Gastroesophageal sphincter (tissue), 4 donors: ENCODE measurements around the gene MFSD6L. TPM values are rescaled to one million over a fixed set of nuclear protein-coding genes. Genes with fewer than 3 reads are reported as not detected.

Experiments used
- ATAC-seq: fragments of 150-250 bp; one replicate; pipeline ENCODE4 v1.9.1; 2016; ENCODE audit warnings: mild to moderate bottlenecking, moderate library complexity
- H3K27ac ChIP-seq, 4 donors: fragments of 200-600 bp; sonication (generic) in 3 of 4; 1 replicate in 3 of 4; 2 replicates in 1 of 4; pipeline ENCODE4 v1.5.1; 2016 to 2019
- H3K27me3 ChIP-seq: fragments of 200-600 bp; sonication (generic); one replicate; pipeline ENCODE4 v1.5.1; 2019
- H3K36me3 ChIP-seq, 2 donors: fragments of 200-600 bp; sonication (generic); one replicate each; pipeline ENCODE4 v1.5.1; 2019; ENCODE audit warnings: control low read depth in 1 of 2
- H3K4me1 ChIP-seq, 3 donors: fragments of 200-600 bp; sonication (generic); 1 replicate in 2 of 3; 2 replicates in 1 of 3; pipeline ENCODE4 v1.5.1; 2016 to 2019; ENCODE audit warnings: control low read depth in 2 of 3
- H3K4me3 ChIP-seq, 2 donors: fragments of 200-600 bp; sonication (generic); one replicate each; pipeline ENCODE4 v1.5.1; 2019; ENCODE audit warnings: mild to moderate bottlenecking in 1 of 2, moderate library complexity in 1 of 2
- H3K9me3 ChIP-seq, 3 donors: fragments of 200-600 bp; sonication (generic); one replicate each; pipeline ENCODE4 v1.5.1; 2017 to 2019; ENCODE audit warnings: control low read depth in 2 of 3
- CTCF ChIP-seq, 4 experiments: fragments of 200-600 bp in 2 of 4; fragments of 450-650 bp in 2 of 4; sonication (generic) in 1 of 4; IDR thresholded peaks; one replicate each; pipeline ENCODE4 v1.5.1; 2017 to 2019; ENCODE audit warnings: antibody characterized with exemption in 4 of 4, mild to moderate bottlenecking in 2 of 4, moderate library complexity in 2 of 4
- EP300 ChIP-seq: sonication (generic); formaldehyde crosslinking; IDR thresholded peaks from one replicate; pipeline ENCODE4 v1.6.1; 2017; ENCODE audit warnings: antibody characterized with exemption, mild to moderate bottlenecking
- POLR2A ChIP-seq, 2 donors: fragments of 450-650 bp; IDR thresholded peaks; one replicate each; pipeline ENCODE4 v1.6.1; 2017; ENCODE audit warnings: antibody characterized with exemption in 2 of 2, mild to moderate bottlenecking in 2 of 2, moderate library complexity in 1 of 2
- POLR2AphosphoS5 ChIP-seq: sonication (generic); formaldehyde crosslinking; IDR thresholded peaks from one replicate; pipeline ENCODE4 v1.6.1; 2017; ENCODE audit warnings: antibody characterized with exemption
- WGBS, 2 donors: methylation state at CpG; one replicate each; pipeline ENCODE4 v1.1.5; 2018; ENCODE audit warnings: low coverage in 1 of 2; 5-methylcytosine and 5-hydroxymethylcytosine counted together
- total RNA-seq, 4 donors: library from RNA; depleted of rRNA; stranded (reverse); fragments of >200 nt; gene quantifications; one replicate each; pipeline ENCODE4 v1.1.0, GENCODE V29; 2016

The MFSD6L gene
- total RNA-seq, 4 donors from 2014 or later, result 0.12 TPM; not detected in 3

- Histone ChIP-seq H3K27ac (no peak overlapping the region), H3K9me3 (peaks cover 0 to 17% (median 0%) of the 10 kb centered on the region in 3 donors), H3K4me3 (no peak overlapping the region), H3K36me3 (no peaks in the 10 kb centered on the region), H3K4me1 (no peaks in the 10 kb centered on the region), H3K27me3 (peaks cover 42% of the 10 kb centered on the region)
- no peak for ATAC-seq
- TF ChIP-seq POLR2AphosphoS5, result no peak
- no peak for TF ChIP-seq CTCF (IDR thresholded peaks at IDR 0.05)
- no peak for TF ChIP-seq EP300
- TF ChIP-seq POLR2A (IDR thresholded peaks at IDR 0.05), result no peak
- WGBS, 2 donors, result 76 to 91% methylated on average over 3 to 6 of the region's 10 CpGs
These were observed 22.4 kb upstream of the MFSD6L start for GRCh38 chr17:8821446-8822105.

GRCh38 chr17:8820311-8821010, 21.3 kb upstream of the MFSD6L start:
- WGBS, 2 donors, result 67 to 77% methylated on average over 8 of the region's 8 CpGs
- Histone ChIP-seq H3K9me3 (peaks cover 0 to 17% (median 0%) of the 10 kb centered on the region in 3 donors), H3K27ac (no peak overlapping the region), H3K27me3 (peaks cover 42% of the 10 kb centered on the region), H3K4me1 (no peaks in the 10 kb centered on the region), H3K4me3 (no peak overlapping the region), H3K36me3 (no peaks in the 10 kb centered on the region)
- no peak for TF ChIP-seq CTCF (IDR thresholded peaks at IDR 0.05)
- ATAC-seq, result no peak

GRCh38 chr17:8818654-8819330, 19.6 kb upstream of the MFSD6L start:
- Histone ChIP-seq H3K9me3 (peaks cover 0 to 7% (median 0%) of the 10 kb centered on the region in 3 donors), H3K27ac (no peak overlapping the region), H3K4me3 (no peak overlapping the region), H3K36me3 (no peaks in the 10 kb centered on the region), H3K4me1 (no peaks in the 10 kb centered on the region), H3K27me3 (peaks cover 49% of the 10 kb centered on the region)
- no peak for TF ChIP-seq POLR2AphosphoS5
- no peak for TF ChIP-seq POLR2A (IDR thresholded peaks at IDR 0.05)
- TF ChIP-seq EP300, result no peak
- TF ChIP-seq CTCF (IDR thresholded peaks at IDR 0.05), result no peak
- WGBS, 2 donors, result 29 to 67% methylated on average over 1 to 2 of the region's 3 CpGs
- ATAC-seq, result no peak

GRCh38 chr17:8818047-8818446, 18.9 kb upstream of the MFSD6L start:
- Histone ChIP-seq H3K4me1 (no peaks in the 10 kb centered on the region), H3K9me3 (peaks cover 0 to 3% (median 0%) of the 10 kb centered on the region in 3 donors), H3K27me3 (peaks cover 51% of the 10 kb centered on the region), H3K36me3 (no peaks in the 10 kb centered on the region), H3K4me3 (no peak overlapping the region), H3K27ac (no peak overlapping the region)
- 95% methylated on average over 3 to 6 of the region's 8 CpGs for WGBS, 2 donors
- no peak for TF ChIP-seq POLR2AphosphoS5
- TF ChIP-seq CTCF (IDR thresholded peaks at IDR 0.05), result no peak
- no peak for TF ChIP-seq POLR2A (IDR thresholded peaks at IDR 0.05)
- TF ChIP-seq EP300, result no peak
- no peak for ATAC-seq
